Hepatocyte (in vitro differentiated cells): ENCODE measurements around the gene ERH.
"Not testable (repeated sequence)": the region's sequence is repeated elsewhere in the genome, so short reads cannot be mapped to it uniquely, and the experiment has no call there.

Experiments
- CTCF ChIP-seq: fragments of 200-600 bp; sonication (generic); IDR thresholded peaks from 2 replicates; pipeline ENCODE4 v1.5.1; 2016; ENCODE audit warnings: antibody characterized with exemption, mild to moderate bottlenecking; ENCODE audit not compliant: poor library complexity
- EZH2 ChIP-seq: fragments of 200-600 bp; sonication (generic); IDR thresholded peaks from 2 replicates; pipeline ENCODE4 v1.6.1; 2016; ENCODE audit warnings: antibody characterized with exemption, mild to moderate bottlenecking, borderline replicate concordance
- EZH2phosphoT487 ChIP-seq: fragments of 200-600 bp; sonication (generic); IDR thresholded peaks from one replicate; pipeline ENCODE4 v1.6.1; 2018; ENCODE audit warnings: antibody characterized with exemption, mild to moderate bottlenecking, low read depth, moderate library complexity; ENCODE audit not compliant: unreplicated experiment, severe bottlenecking

GRCh38 chr14:69391400-69391799 is 6.7 kb downstream of the ERH start:
- not testable (repeated sequence) for TF ChIP-seq CTCF, EZH2phosphoT487, EZH2
